Endodermal cell (in vitro differentiated cells): ENCODE results near the gene DOCK7. TPM values are rescaled to one million over a fixed set of nuclear protein-coding genes. Genes with fewer than 3 reads are reported as not detected.

Experiments used
- DNase-seq: peaks from one replicate; pipeline ENCODE4 v3.0.0-alpha.2; 2017
- H3K27ac ChIP-seq: 2 replicates; pipeline ENCODE4 v1.5.1; 2013; ENCODE audit warnings: mild to moderate bottlenecking, low read depth, low read length, moderate library complexity
- H3K27me3 ChIP-seq: 2 replicates; pipeline ENCODE4 v1.6.1; 2013; ENCODE audit warnings: mild to moderate bottlenecking, low read length, moderate library complexity; ENCODE audit not compliant: insufficient read depth, control insufficient read depth, poor library complexity, severe bottlenecking
- H3K36me3 ChIP-seq: 2 replicates; pipeline ENCODE4 v1.7.0; 2013; ENCODE audit warnings: mild to moderate bottlenecking, low read length, moderate library complexity; ENCODE audit not compliant: control insufficient read depth, insufficient read depth
- H3K4me1 ChIP-seq: one replicate; pipeline ENCODE4 v1.7.0; 2013; ENCODE audit warnings: low read length; ENCODE audit not compliant: control insufficient read depth, insufficient read depth
- H3K4me3 ChIP-seq: 2 replicates; pipeline ENCODE4 v1.5.1; 2013; ENCODE audit warnings: mild to moderate bottlenecking, low read length, moderate library complexity
- H3K9ac ChIP-seq: 2 replicates; pipeline ENCODE4 v1.6.1; 2013; ENCODE audit warnings: mild to moderate bottlenecking, low read length, moderate library complexity; ENCODE audit not compliant: poor library complexity, severe bottlenecking; ENCODE audit errors: extremely low read depth
- H3K9me3 ChIP-seq: 2 replicates; pipeline ENCODE4 v1.6.1; 2013; ENCODE audit warnings: mild to moderate bottlenecking, low read length, moderate library complexity; ENCODE audit not compliant: control insufficient read depth
- H3K27ac Mint-ChIP-seq: 2 replicates; pipeline ENCODE4 v1.8.0; 2020; ENCODE audit warnings: mixed read lengths
- H3K27me3 Mint-ChIP-seq: 2 replicates; pipeline ENCODE4 v1.8.0; 2021; ENCODE audit warnings: mild to moderate bottlenecking, mixed read lengths; ENCODE audit not compliant: insufficient read depth
- H3K36me3 Mint-ChIP-seq: 2 replicates; pipeline ENCODE4 v1.8.0; 2020; ENCODE audit warnings: low read depth, mixed read lengths
- H3K4me1 Mint-ChIP-seq: 2 replicates; pipeline ENCODE4 v1.8.0; 2020; ENCODE audit warnings: mixed read lengths
- H3K4me3 Mint-ChIP-seq: 2 replicates; pipeline ENCODE4 v1.8.0; 2020; ENCODE audit warnings: mild to moderate bottlenecking, moderate library complexity, mixed read lengths
- H3K9me3 Mint-ChIP-seq: 2 replicates; pipeline ENCODE4 v1.8.0; 2020; ENCODE audit warnings: mild to moderate bottlenecking, mixed read lengths
- WGBS, 2 experiments: methylation state at CpG; one replicate each; pipeline versions ENCODE4 v1.1.5 to v1.1.7; 2013; ENCODE audit warnings: missing lambda C conversion rate in 2 of 2, mixed read lengths in 1 of 2; ENCODE audit not compliant: insufficient coverage in 1 of 2, insufficient read length in 1 of 2; 5-methylcytosine and 5-hydroxymethylcytosine counted together
- total RNA-seq, 2 donors: library from RNA; stranded (reverse); fragmentation: NEBNext Ultra II Directional in 1 of 2; extraction: Animal tissue kit (Norgen Biotek cat#: 25700) in 1 of 2; gene quantifications; 2 replicates in 1 of 2; 3 replicates in 1 of 2; pipeline ENCODE4 v1.2.1, GENCODE V29; 2021
- TF ChIP-seq, protein P1 (sequence below): fragments of 200-600 bp; sonication (generic); conservative IDR thresholded peaks from 2 replicates; pipeline ENCODE4 v1.5.0; 2021; ENCODE audit warnings: antibody characterized with exemption, mild to moderate bottlenecking

Gene DOCK7
- total RNA-seq, 2 donors from 2014 or later: 66.8 to 72.8 TPM

DNA sequence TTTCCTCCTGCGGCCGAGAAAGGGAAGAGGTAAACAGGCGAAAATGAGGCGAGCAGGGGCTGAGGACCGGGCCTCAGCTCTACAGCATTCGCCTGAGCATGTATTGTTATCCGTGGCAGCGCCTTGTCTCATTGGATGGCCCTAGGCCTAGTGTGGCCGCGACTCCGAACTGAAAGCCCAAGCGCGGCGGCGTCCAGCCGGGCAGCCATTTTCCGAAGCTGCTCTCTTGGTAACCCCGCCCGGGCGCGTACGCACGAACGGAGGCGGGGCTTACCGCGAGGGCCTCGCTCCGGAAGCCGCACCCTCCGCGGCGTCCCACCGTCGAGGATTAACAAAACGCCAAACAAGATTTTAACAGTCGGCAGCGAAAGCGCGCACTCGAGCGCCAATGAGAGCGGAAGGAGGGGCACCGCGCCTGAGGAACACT is 252.1 kb downstream of the DOCK7 start:
- Histone ChIP-seq H3K36me3 (peaks cover 8% of the 10 kb centered on the region), H3K9ac (peak overlapping the region; percentile 98), H3K9me3 (no peaks in the 10 kb centered on the region), H3K27me3 (no peaks in the 10 kb centered on the region), H3K4me3 (peak overlapping the region; percentile 96), H3K27ac (peak overlapping the region; percentile 100), H3K4me1 (no peaks in the 10 kb centered on the region)
- Mint-ChIP-seq H3K27me3 (peaks cover 6% of the 10 kb centered on the region), H3K9me3 (no peaks in the 10 kb centered on the region), H3K36me3 (peaks cover 6% of the 10 kb centered on the region), H3K27ac (peak overlapping the region; percentile 99), H3K4me3 (peak overlapping the region; percentile 78), H3K4me1 (peaks cover 14% of the 10 kb centered on the region)
- TF ChIP-seq, protein P1, sequence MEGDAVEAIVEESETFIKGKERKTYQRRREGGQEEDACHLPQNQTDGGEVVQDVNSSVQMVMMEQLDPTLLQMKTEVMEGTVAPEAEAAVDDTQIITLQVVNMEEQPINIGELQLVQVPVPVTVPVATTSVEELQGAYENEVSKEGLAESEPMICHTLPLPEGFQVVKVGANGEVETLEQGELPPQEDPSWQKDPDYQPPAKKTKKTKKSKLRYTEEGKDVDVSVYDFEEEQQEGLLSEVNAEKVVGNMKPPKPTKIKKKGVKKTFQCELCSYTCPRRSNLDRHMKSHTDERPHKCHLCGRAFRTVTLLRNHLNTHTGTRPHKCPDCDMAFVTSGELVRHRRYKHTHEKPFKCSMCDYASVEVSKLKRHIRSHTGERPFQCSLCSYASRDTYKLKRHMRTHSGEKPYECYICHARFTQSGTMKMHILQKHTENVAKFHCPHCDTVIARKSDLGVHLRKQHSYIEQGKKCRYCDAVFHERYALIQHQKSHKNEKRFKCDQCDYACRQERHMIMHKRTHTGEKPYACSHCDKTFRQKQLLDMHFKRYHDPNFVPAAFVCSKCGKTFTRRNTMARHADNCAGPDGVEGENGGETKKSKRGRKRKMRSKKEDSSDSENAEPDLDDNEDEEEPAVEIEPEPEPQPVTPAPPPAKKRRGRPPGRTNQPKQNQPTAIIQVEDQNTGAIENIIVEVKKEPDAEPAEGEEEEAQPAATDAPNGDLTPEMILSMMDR: no peak
- 0 to 1% methylated on average over 18 to 45 of the region's 45 CpGs for WGBS, 2 experiments
- peak; percentile 99 for DNase-seq

DNA sequence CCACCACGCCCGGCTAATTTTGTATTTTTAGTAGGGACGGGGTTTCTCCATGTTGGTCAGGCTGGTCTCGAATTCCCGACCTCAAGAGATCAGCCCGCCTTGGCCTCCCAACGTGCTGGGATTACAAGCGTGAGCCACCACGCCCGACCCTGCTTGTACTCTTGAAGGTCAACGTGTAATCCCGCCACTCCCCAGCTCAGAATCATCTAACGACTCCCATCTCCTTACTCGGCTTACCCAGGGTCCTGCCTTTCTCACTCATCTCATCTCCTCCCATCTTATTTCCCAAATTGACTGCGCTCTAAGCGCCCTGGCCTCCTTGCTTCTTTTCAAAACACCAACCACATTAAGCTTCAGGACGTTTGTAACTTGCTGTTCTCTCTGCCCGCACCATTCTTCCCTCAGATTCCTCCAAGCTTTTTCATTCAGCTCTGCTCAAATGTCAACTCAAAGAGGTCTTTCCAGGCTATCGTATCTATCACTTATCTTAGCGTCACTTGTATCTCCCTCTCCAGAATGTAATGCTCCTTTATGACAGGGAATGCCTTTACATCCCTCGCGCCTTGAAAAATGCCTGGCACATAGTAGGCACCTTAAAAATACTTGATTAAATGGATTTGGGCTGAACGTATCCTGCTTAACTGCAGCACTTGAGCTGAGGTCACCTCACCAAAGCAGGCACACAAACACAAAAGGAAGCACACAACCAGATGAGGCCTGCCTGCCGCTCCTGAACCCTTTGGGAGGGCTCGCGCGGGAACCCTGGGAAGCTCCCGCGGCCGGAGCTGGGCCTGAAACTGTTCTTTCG is 252.8 kb downstream of the DOCK7 start:
- Mint-ChIP-seq H3K4me3 (peak overlapping the region; percentile 78), H3K9me3 (no peaks in the 10 kb centered on the region), H3K27me3 (peaks cover 8% of the 10 kb centered on the region), H3K27ac (peak overlapping the region; percentile 99), H3K4me1 (peaks cover 8% of the 10 kb centered on the region), H3K36me3 (no peaks in the 10 kb centered on the region)
- Histone ChIP-seq H3K4me3 (peak overlapping the region; percentile 96), H3K9ac (peak overlapping the region; percentile 98), H3K27ac (peak overlapping the region; percentile 100), H3K36me3 (peaks cover 2% of the 10 kb centered on the region), H3K9me3 (no peaks in the 10 kb centered on the region), H3K27me3 (no peaks in the 10 kb centered on the region), H3K4me1 (no peaks in the 10 kb centered on the region)
- peak; percentile 56 for DNase-seq
- WGBS, 2 experiments: 56 to 69% methylated on average over 28 to 31 of the region's 31 CpGs
- TF ChIP-seq, protein P1: no peak

DNA sequence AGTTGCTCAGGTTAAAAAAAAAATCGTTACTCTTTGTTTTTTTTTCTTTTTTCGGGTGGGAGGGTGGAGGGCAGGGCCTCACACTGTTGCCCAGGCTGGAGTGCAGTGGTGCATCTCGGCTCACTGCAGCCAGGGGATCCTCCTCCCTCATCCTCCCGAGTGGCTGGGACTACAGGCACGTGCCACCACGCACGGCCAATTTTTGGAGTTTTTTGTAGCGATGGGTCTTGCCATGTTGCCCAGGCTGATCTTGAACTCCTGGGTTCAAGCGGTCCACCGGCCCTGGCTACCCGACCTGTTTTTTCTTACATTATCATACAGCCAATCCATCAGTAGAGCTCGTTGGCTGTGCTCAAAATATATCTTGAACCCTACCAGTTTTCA is 253.6 kb downstream of the DOCK7 start:
- peak overlapping the region; percentile 78 for H3K4me3 Mint-ChIP-seq

More for the DNA sequence above, 253.6 kb downstream of the DOCK7 start:
- Histone ChIP-seq H3K4me1 (no peaks in the 10 kb centered on the region), H3K36me3 (no peaks in the 10 kb centered on the region), H3K27me3 (no peaks in the 10 kb centered on the region), H3K4me3 (no peak overlapping the region), H3K27ac (no peak overlapping the region), H3K9me3 (no peaks in the 10 kb centered on the region), H3K9ac (no peak overlapping the region)
- H3K36me3 Mint-ChIP-seq: no peaks in the 10 kb centered on the region
- H3K9me3 Mint-ChIP-seq: no peaks in the 10 kb centered on the region
- peaks cover 8% of the 10 kb centered on the region for H3K27me3 Mint-ChIP-seq
- no peak for DNase-seq
- H3K27ac Mint-ChIP-seq: no peak overlapping the region
- WGBS, 2 experiments: 88 to 95% methylated on average over 10 to 12 of the region's 12 CpGs
- H3K4me1 Mint-ChIP-seq: peaks cover 8% of the 10 kb centered on the region
- TF ChIP-seq, protein P1: no peak
